Omental fat pad (tissue), 4 donors: ENCODE results near the gene TSN. TPM values are rescaled to one million over a fixed set of nuclear protein-coding genes. Genes with fewer than 3 reads are reported as not detected.
A peak's percentile ranks its signal among the peaks of the same experiment; 100 is the strongest.

Source experiments
- ATAC-seq: fragments of 150-250 bp; one replicate; pipeline ENCODE4 v1.9.1; 2016; ENCODE audit warnings: mild to moderate bottlenecking, moderate library complexity; ENCODE audit not compliant: low FRiP score
- DNase-seq: peaks from one replicate; pipeline ENCODE4 v3.0.0-alpha.2; 2019; ENCODE audit warnings: low spot score
- CTCF ChIP-seq, 3 donors: fragments of 450-650 bp; IDR thresholded peaks; one replicate each; pipeline ENCODE4 v1.5.1; 2016 to 2017; ENCODE audit warnings: antibody characterized with exemption in 3 of 3, mild to moderate bottlenecking in 3 of 3, moderate library complexity in 2 of 3
- total RNA-seq, 4 donors: library from RNA; depleted of rRNA; stranded (reverse); fragments of >200 nt; gene quantifications; one replicate each; pipeline ENCODE4 v1.1.0, GENCODE V29; 2016

Gene TSN
- total RNA-seq, 4 donors from 2014 or later, result 28.3 to 39.5 (median 33.2) TPM

GRCh38 chr2:121771976-121772742, 16.7 kb downstream of the TSN start:
- ATAC-seq (no peak), DNase-seq (no peak)
- TF ChIP-seq CTCF (IDR thresholded peaks at IDR 0.05), result no peak

DNA sequence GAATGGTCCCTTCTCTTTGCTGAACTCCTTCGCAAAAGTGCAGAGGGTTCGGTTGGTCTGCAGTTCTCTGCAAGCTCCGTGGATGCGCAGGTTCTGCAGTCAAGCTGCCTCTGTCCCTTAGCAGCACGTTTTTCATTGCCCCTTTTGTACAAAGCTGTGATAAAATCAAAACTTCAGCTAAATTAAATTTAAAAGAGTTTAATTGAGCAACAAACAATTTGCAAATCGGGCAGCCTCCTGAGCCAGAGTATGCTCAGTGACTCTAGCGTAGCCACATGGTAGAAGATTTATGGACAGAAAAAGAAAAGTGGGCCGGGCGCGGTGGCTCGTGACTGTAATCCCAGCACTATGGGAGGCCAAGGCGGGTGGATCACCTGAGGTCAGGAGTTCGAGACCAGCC, 18.8 kb downstream of the TSN start:
- DNase-seq (no peak), ATAC-seq (no peak)
- TF ChIP-seq CTCF (IDR thresholded peaks at IDR 0.05), result no peak

GRCh38 chr2:121776361-121776760, 20.9 kb downstream of the TSN start:
- ATAC-seq (no peak), DNase-seq (no peak)
- TF ChIP-seq CTCF (IDR thresholded peaks at IDR 0.05), result no peak

- TF ChIP-seq CTCF (IDR thresholded peaks at IDR 0.05), result no peak
- DNase-seq (no peak), ATAC-seq (peak; percentile 37)
These were observed 21.6 kb downstream of the TSN start for GRCh38 chr2:121776885-121777698.

DNA sequence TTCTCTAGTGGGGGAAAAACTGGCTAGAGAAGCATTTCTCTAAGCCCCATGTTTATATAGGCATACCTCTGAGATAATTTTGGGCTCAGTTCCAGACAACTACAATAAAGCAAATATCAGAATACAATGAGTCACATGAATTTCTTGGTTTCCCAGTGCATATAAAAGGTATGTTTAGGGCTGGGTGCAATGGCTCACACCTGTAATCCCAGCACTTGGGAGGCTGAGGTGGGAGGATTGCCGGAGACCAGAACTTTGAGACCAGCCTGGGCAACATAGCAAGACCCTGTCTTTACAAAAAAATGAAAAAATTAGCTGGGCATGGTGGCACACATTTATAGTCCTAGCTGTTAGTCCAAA, 22.2 kb downstream of the TSN start:
- ATAC-seq, result no peak
- no peak for DNase-seq
- TF ChIP-seq CTCF (IDR thresholded peaks at IDR 0.05), result no peak

DNA sequence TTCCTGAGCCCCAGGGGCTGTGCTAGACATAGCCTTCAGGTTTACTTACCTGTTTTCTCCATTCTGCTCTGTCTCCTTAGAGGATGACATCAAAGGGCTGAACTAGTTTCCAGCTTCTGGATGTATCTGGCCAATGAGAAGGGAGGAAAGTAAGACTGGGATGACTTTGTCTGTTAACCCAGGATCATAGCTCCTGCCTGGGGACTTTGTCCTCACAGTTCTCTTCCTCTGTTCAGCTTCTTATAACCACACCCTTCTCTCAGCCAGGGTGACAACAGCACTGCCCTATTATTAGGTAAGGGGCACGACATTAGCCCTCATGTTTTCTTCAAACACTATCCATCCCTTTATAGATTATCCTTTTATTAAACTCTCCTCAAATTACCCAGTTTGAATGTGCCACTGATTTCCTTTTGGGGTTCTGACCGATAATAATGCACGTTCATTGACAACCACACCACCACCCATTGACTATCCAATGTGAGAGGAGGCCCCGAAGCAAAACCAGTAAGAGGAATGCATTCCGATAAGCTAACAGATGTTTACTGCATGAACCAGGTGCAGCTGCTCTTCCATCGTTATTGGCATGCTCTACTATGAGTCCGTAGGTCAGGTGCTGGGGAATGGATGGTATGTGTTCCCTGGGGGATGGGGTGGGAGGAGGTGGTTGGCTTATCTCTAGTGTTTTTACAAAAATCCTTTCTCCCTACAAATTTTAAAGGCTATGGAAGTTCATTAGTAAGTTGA, 23.5 kb downstream of the TSN start:
- no peak for TF ChIP-seq CTCF (IDR thresholded peaks at IDR 0.05)
- no peak for ATAC-seq
- no peak for DNase-seq
